Suppressor macrophage treated with lipopolysaccharide for 1 hour (primary cell): Measurements from ENCODE around the gene OR52E6.

ENCODE experiments used
- DNase-seq, 3 donors: peaks; one replicate each; pipeline ENCODE4 v3.0.0-alpha.2; 2020 to 2022

The OR52E6 gene

DNA sequence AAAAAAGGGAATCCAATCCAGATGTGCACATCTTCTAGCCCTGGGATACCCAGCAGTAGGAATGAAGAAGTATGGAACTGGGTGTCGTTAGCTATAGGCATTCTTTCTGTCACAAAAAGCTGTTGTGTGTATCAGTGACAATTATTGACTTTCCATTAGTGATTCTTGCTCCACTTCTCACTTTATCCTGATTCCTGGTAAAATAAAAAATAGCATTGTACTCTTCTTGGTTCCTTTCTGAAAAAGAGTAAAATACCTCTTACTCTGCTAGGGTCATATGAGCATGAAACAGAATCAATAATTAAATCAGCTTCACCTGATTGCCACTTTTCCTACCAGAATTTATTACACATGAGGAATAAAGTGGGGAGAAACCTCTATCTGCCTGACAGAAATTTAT is at the start of gene OR52E6:
TSS of gene OR52E6 (minus strand) at position 101 of the 400 bp plus-strand sequence. CDS start at position 101, 0 bp downstream.
- DNase-seq = no peak

DNA sequence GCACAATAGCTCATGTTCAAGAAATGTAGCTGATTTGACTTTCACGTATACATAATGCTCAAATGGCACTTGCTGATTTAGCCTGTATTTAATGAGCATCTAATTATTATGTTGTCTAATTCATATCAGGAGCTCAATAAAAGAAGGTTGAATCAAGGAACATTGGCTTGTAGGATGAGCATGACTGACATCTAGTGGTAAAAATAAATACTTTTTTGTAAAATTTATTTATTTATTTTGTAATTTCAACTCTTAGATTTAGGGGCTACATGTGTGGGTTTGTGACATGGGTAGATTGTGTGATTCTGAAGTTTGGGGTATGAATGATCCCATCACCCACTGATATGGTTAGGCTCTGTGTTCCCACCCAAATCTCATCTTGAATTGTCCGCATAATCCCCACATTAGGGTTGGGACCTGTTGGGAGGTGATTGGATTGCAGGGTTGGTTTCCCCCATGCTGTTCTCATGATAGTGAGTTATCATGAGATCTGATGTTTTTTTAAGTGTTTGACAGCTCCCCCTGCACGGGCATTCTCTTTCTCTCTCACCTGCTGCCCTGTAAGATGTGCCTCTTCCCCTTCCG is 49.6 kb upstream of the OR52E6 start:
- peak; percentile 13 to 60 (median 38) for DNase-seq

DNA sequence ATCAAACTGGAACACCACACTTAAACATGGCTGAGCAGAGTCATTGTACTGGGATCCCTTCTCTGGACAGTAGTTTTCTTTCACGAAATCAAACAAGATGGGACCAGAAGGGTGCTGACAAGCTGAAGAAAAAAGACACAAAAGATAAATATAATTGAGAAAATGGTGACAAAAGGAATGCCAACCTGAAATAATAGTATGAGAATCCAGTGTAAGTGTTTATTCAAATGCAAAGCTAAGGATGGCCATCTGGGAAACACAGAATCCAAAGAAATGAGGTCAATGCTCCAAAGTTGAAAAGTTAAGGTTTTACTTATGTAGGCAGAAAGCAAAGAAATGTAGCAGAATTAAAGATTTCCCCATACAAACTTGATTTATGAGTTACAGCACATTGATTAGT is 46.0 kb upstream of the OR52E6 start:
- no peak for DNase-seq

DNA sequence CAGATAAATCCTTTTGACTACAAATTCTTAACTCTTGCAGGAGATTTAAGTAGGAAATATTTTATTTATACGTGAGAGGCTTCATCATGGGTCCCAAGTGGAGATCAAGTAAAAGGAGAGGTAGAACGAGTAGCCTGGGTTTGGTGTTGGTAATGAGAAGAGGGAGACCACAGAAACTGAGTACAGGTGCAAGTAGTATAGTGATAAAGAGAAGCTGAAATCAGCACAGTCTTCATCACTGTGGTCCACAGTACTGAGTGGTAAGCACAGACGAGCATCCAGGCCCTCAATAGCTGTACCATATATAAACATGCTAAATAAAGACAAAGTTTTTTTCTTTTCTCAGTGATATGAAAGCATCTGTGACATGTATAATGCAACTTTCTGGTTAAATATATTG is 45.5 kb upstream of the OR52E6 start:
- DNase-seq = no peak

DNA sequence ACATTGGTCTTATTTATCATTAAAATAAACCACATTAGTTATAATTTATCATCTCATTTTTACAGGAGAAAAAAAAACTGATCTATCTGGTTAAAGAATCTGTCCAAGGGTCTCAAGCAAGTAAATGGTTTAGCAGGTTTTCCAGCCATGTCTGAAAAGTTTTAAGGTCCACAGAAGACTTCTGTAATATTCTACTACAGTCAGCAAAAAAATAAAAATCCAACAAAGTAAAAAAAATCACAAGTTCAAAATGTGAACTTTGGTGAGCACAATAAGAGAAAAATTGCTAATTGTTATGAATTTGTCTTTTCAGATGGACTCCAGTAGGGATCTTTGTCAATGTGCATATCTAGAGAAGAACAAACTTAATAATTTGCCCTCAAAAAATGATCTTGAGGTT is 40.1 kb upstream of the OR52E6 start:
- DNase-seq = no peak

DNA sequence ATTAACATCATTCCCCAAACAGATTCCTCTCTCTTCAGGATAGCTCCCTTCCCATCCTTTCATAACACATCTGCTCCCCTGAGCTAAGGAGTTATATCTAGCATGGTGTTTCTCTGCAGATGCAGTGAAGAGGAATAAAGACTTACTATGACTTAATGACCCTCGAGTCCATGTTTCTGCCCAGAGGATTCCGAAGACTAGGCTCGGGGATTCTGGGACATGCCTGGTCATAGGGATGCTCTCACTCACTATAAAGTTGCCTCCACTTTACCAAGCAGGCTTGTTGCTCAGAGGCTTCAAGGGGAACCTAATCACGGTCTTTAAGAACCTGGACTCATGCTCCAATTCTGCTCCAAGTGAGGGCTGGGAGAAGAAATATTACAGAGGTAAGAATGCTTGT is 38.6 kb upstream of the OR52E6 start, which contains the start of gene OR52E4:
TSS of gene OR52E4 (plus strand) at position 301 of the 400 bp plus-strand sequence. CDS start 3,664 bp downstream, outside the sequence.
- DNase-seq = no peak

DNA sequence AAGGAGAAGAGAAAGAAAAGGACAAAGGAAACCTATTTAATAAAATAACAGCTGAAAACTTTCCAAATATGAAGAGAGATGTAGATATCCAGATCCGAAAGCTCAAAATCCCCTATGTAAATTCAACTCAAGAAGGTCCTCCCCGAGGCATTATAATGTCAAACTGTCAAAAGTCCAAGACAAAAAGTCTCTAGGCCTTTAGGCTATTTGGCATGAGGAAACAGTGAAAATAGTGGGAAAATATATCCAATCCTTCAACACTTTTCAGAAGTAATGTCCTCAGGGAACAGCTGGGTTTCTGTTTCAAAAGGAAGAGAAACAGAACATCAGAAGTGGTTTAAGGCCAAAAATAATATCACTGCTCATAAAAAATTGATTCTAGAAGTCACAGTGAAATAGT is 36.9 kb upstream of the OR52E6 start:
- DNase-seq = no peak

DNA sequence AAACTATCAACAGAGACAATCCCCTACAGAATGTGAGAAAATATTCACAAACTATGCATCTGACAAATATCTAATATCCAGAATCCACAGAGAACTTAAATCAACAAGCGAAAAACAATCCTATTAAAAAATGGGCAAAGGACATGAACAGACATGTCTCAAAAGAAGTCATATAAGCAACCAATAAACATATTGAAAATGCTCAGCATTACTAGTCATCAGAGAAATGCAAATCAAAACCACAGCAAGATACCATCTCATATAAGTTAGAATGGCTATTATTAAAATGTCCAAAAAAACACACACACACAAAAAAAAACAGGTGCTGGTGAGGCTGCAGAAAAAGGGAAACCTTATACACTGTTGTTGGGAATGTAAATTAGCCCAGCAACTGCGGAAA is 24.1 kb upstream of the OR52E6 start:
- DNase-seq = no peak

DNA sequence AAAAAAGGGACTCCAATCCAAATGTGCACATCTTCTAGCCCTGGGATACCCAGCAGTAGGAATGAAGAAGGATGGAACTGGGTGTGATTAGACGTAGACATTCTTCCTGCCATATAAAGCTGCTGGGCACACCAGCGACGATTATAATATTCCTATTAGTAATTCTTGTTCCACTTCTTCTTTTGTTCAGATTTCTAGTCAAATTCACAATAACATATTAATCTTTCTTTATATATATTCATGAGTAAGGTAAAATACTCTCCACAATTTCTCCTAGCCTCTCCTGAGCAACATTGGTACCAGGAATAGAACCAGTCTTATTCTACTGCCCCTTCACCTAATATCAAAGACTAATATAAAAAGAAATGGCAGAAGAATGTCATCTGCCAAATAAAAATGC is 15.9 kb upstream of the OR52E6 start, which contains the start of gene OR52E8:
TSS of gene OR52E8 (minus strand) at position 101 of the 400 bp plus-strand sequence. CDS start at position 101, 0 bp downstream.
- DNase-seq = no peak

DNA sequence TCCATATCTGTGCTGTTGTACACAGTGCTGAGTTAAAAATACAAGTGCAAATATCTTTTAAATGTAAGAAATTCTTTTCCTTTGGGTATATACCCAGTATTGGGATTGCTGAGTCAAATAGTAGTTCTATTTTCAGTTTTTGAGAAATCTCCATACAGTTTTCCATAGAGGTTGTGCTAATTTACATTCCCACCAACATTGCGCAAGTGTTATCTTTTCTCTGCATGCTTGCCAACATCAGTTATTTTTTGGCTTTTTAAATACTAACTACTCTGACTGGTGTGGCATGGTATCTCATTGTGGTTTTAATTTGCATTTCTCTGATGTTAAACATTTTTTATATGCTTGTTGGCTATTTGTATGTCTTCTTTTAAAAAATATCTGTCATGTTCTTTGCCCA is 9.3 kb upstream of the OR52E6 start:
- DNase-seq = no peak

DNA sequence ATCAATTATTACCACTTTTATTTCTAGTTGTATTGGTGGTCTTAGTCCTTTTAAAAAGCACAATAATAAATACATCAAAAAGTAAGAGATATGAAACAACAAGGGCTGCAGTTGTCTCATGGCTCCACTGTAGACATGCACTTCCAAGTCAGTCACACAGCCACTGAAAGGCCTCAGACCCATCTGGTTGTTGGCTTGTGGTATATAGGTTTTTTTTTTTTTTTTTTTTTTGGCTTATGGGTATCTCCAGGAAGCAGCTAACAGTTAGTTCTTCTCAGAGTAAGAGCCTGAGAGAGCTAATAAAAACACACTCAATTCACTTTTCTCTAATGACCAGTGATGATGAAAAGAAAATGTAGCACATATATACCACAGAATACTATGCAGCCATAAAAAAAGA is 6.0 kb upstream of the OR52E6 start:
- DNase-seq = no peak

DNA sequence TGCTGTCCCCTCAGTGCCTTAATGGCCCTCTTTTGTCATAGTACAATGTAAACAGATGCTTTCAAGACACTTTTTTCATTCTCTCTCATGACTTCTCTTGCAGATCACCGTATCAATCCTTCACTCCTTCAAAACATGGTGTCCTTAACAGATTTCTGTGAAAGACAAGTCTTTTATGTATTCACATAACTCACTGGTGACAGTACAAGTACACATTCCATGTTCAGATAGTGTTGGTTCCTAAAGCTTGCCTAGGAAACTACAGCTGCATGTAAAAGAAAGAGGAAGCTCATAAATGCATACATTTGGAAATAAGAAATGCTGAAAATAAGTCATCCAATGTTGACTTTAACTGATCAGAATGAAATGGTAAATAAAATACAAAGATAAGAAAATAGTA is 5.0 kb upstream of the OR52E6 start:
- no peak for DNase-seq

DNA sequence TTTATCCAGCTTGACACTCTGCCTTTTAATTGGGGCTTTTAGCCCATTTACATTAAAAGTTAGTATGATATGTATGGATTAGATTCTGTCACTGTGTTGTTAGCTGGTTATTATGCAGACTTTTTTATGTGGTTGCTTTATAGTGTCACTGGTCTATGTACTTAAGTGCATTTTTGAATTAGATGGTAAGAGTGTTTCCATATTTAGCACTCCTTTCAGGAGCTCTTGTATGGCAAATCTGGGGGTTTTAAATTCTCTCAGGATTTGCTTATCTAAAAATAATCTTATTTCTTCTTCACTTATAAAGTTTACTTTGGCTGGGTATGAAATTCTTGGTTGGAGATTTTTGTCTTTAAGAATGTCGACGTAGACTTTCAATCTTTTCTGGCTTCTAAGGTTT is 4.0 kb downstream of the OR52E6 start:
- DNase-seq = no peak

DNA sequence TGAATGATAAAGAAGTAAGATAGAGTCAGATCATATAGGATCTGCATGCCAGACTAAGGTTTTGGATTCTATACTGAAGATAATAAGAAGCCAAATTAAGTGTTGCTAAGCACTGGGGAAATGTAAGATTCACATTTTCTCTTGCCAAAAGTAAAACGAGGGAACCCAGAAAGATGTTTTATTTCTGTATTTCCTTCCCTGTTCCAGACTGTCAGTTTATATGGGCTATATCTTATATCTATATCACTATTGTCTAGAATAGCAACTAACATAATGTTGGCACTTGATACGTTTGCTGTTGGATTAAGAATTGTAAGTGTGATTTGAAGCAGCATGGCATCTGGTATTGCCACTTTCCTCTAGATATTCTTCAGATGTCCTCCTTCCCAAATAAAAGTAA is 8.3 kb downstream of the OR52E6 start:
- no peak for DNase-seq

DNA sequence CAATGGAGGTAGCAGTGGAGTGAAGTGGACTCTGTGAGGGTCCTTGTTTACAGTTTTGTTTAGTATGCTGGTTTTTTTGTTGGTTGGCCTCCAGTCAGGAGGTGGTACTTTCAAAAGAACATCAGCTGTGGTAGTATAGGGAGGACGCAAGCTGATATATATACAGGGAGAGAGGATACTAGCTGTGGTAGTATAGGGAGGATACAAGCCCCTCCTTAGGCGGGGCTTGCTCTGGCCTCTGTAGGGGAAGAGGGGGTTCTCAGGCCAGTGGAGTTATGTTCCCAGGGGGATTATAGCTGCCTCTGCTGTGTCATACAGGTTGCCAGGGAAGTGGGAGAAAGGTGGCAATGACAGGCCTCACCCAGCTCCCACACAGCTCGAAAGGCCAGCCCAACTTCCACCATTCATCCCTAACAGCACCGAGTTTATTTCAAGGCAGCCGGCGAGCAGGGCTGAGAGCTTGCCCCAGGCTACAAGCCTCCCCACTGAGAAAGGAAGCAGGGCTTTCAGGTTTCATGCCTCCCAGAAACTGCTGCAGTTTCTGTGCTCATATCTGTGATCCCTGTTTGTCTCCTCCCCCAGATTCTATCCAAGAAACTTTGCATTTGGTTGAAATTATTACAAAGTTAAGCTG is 10.4 kb downstream of the OR52E6 start:
- no peak for DNase-seq

DNA sequence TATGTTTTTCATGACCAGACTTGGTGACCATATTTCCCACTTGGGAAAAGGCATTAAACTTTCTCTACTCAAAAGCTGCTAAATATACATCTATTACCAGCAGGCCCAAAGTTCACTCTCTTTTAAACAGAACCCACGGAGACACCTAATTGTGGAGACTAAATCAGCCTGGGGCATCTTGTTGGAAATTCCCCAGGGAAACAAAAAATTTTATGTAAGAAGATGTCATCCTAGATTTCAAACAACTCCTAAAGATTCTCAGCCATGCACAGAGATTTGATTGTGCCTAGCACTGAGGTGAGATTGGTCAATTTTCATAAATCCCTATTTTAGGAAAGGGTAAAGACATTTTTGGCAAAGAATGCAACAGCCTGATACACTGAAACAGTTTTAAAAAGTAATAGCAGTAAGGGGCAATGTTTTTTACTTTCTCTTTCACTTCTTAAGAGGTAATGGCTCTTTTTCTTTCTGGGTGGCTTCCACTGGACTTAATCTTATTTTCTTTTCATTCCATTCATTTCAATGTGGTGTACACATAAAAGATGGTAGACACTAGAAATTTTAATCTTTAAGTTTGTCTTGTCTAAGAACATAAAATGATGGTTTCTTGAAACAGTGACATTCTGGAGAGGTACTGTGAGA is 23.3 kb downstream of the OR52E6 start:
- DNase-seq = peak; percentile 14 to 34 (median 17)

DNA sequence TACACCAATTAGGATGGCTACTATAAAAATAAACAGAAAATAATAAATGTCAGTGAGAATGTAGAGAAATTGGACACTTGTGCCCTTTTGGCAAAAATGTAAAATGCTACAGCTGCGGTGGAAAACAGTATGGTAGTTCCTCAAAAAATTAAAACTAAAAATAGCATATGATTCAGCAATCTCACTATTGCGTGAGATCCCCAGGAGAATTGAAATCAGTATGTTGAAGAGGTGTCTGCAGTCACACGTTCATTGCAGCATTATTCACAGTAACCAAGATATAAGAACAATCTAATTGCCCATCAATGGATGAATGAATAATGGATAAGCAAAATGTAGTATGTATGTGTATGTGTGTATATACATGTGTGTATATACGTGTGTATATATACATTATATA is 26.2 kb downstream of the OR52E6 start:
- peak; percentile 64 to 84 (median 81) for DNase-seq

DNA sequence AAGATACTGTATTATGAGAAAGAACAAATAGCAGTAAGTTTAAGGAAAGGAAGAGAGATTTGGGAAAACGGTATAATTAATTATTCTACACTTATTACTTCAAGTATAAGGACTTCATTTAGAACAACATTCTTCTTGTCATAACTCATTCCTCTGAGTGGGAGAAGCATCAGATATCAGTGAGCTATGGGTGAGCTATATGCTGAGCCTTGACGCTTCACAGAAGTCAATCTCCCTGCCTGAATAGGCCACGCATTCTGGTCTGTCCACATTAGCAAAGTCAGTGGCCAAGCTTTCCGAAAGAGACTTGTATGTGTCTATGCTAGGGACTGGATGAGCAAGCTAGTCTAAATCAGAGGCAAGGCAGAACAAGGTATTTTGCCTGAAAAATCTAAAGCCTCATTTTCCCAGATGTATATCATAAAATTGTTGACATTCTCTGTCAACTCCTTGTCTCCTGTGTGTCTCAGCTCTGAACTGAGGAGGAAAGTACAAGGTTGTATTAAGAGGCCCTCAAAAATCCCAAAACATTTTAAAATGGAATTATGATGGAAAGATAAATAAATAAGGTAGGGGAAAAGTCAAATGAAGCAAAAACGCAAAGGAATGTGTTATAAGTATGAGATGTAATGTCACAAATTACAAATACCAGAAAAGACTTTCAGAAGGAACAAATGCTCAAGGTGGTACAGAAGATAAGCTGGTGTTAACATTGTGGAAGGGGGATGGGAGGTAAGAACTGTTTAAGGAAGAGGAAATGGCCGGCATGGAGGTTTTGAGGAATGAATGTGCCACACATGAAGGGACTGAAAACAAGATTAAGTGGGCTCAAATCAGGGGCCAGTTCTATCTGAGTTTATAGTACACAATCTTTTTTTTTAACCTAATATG is 31.5 kb downstream of the OR52E6 start:
- peak in 2 of 3 donors; percentile 9 to 16 for DNase-seq

DNA sequence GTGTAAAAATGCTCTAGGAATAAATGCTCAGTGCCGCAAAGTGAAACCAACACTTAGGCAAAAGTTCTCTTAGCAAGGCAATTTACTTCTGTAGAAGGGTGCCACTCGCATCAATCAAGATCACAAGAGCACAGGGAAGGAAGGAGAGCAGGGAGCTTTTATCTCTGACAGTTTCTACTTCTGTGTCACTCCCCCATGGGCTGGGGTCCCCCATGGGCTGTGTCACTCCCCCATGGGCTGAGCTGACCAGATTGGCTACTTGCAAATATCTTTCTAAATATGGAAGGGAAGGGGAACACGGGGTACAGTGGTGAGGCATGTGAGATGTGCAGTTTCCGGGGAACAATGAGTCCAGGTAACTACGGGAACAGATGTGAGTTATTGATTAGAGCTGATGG is 32.6 kb downstream of the OR52E6 start:
- peak; percentile 14 to 25 (median 23) for DNase-seq

DNA sequence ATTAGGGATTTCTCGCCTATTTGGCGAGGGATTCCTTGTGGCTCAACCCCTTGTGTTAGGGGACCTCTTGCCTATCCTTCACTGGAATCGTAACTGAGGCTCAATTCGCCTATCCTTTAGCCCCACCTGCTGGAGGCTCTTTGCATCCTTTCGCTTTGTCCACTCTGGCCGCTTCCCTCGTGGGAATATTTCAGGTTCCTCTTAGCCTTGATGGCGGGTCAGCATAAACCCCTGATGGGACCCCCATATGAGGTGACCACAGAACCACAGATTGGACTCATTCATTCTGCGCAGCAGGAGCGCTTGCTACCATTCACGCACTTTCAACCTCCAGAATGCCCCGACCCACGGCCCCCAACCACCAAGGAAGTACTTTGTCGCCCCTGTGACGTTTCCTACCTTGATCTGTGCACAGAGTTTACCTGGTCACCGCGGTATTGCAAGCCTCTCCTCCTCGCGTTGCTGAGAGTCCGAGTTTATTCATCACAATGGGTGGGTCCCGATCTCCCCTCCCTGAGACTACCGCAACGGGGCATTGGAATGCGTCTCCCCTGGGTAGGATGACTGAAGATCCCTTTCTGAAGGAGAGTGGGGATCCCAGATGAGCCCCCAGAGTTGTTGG is 33.1 kb downstream of the OR52E6 start, which contains the start of gene OR52N2:
TSS of gene OR52N2 (plus strand) at position 425 of the 622 bp plus-strand sequence. CDS start 11,412 bp downstream, outside the sequence.
- DNase-seq = peak; percentile 83 to 91 (median 89)

DNA sequence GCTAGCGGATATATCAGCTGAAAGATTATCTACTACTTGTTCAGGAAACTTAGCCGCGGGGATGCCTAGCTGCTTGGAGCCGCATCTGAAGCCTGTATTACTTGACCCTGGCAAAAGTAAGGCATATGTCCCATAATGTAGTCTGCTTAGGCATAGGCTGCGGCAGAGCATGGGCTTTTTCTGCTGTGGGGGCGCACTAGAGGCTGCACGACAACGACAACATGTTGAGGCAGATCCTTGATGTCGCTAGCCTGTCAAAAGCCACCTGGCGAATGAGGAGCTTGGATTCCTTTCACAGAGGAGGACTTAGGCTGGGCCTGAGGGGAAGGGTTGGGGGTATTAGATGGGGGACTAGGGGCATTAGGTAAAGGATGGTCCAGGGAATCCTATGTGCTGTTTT is 34.1 kb downstream of the OR52E6 start:
- no peak for DNase-seq

DNA sequence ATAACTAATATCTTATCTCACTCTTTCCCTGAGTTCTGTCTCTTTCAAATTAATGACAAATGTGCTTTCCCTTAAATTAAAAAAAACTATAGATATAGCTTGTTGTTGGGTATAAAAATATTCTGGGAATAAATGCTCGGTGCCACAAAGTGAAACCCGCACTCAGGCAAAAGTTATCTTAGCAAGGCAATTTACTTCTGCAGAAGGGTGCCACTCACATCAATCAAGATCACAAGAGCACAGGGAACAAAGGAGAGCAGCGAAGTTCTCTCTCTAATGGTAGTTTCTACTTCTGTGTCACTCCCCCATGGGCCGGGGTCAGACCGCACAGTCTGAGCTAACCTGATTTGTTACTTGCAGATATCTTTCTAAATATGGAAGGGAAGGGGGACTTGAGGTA is 37.7 kb downstream of the OR52E6 start:
- no peak for DNase-seq
